Activated CD4-positive, alpha-beta T cell treated with anti-CD3 and anti-CD28 coated beads for 1 hour (primary cell): ENCODE measurements around the gene C2orf76.
A peak's percentile ranks its signal among the peaks of the same experiment; 100 is the strongest.
"Not testable (repeated sequence)": the region's sequence is repeated elsewhere in the genome, so short reads cannot be mapped to it uniquely, and the experiment has no call there.

Source experiments
- DNase-seq: peaks from one replicate; pipeline ENCODE4 v3.0.0-alpha.2; 2020

C2orf76 gene

GRCh38 chr2:119366649-119367471, at the start of gene C2orf76, which contains the start of gene DBI:
Gene C2orf76 (minus strand): TSS chr2:119366834. CDS start chr2:119339959, 26,875 bp downstream.
Gene DBI (plus strand): TSS chr2:119366977. CDS start chr2:119367052, 75 bp downstream.
- DNase-seq, result peak; percentile 85

DNA sequence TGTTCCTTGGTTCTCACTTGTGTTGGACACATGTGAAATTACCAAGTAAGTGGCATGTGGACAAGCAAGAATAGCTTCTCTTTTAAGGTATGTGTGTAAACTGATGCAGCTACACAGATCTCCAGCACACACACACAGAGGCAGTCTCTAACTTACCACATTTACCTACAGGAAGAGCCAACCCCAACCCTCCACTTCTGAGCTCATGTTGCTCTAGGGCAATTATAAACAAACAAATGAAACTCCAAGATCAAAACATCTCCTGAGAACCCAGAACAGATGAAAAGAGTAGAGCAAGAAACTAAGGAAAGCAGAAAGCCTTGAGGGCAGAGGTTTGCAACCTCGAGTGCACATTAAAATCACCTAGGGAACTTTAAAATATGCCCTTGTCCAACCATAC, 49.0 kb upstream of the C2orf76 start:
- no peak for DNase-seq

GRCh38 chr2:119414894-119415293, 48.3 kb upstream of the C2orf76 start:
- no peak for DNase-seq

GRCh38 chr2:119409506-119409905, 42.9 kb upstream of the C2orf76 start:
- no peak for DNase-seq

DNA sequence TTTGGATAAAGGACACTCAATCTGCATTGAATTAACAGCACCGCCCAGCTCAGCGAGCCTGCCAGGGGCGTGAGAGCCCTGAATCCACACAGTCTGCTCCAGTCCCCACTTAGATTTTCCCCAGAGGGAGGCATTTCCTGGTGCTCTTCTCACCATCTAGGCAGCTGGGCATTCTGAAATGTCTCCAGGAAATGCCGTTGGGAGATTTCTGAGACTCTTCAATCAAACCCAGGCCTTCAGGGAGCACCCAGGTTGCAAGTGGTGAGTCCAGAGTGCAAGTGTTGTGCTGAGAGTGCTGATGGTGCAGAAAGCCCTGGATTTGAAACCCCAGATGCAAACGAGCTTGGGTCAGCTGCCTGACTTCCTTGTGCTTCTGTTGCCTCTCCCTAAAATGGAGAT, 41.6 kb upstream of the C2orf76 start:
- no peak for DNase-seq

- DNase-seq, result no peak
These were observed 41.0 kb upstream of the C2orf76 start for GRCh38 chr2:119407430-119408220.

DNA sequence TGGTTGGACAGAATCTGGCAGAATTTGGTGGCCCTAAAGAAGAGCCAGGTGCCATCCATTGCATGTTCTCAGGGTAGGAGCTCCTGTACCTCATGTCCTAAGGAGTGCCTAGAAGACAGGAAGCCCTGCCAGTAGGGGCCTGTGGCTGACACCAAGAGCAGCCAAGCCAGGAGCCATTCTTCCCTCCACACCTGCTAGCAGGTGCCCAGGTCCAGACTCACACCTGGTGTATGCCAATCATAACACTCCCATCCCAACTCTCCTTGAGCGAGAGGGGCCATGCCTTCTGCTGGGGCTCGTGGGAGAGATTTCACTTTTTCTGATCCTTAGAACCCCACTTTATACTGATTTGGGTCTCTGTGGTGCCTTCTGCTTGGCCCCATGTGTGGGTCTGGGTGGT, 38.5 kb upstream of the C2orf76 start:
- no peak for DNase-seq

GRCh38 chr2:119403618-119404017, 37.0 kb upstream of the C2orf76 start:
- DNase-seq, result not testable (repeated sequence)

GRCh38 chr2:119402645-119403560, 36.3 kb upstream of the C2orf76 start:
- DNase-seq, result no peak

GRCh38 chr2:119402106-119402505, 35.5 kb upstream of the C2orf76 start:
- no peak for DNase-seq

GRCh38 chr2:119397196-119397595, 30.6 kb upstream of the C2orf76 start:
- DNase-seq, result no peak

DNA sequence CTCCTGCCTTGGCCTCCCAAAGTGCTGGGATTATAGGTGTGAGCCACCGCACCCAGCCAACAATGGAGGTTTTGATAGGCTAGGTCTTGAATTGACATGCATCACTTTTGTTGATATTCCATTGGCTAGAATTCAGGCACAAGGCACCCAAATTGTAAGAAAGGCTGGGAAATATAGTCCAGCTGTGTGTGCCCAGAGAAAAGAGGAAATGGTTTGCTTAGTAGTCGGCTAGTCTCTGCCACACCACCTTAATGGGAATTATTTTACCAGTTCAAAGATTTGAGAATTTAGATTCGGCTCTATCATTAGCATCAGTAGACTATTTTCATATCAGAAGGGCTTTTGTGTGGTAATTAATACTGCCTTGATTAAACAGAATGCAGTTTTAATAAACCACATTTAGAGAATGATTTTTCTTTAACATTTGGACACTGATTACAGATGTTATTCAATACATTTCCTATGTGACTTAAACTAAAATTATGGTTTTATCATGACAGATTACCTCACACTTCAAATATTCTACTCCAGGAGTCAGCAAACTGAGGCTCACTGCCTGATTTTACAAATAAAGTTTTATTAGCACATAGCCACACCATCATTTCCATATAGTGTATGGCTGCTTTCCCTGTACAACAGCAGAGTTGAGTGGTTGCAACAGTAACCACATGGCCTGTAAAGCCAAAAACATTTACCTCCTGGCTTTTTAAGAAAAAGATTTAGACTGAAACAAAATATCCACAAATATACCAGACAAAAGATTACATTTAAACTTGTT, 27.5 kb upstream of the C2orf76 start:
- no peak for DNase-seq

- DNase-seq, result no peak
These were observed 23.1 kb upstream of the C2orf76 start for GRCh38 chr2:119389615-119390306.

GRCh38 chr2:119387381-119388129, 20.9 kb upstream of the C2orf76 start:
- DNase-seq, result no peak

DNA sequence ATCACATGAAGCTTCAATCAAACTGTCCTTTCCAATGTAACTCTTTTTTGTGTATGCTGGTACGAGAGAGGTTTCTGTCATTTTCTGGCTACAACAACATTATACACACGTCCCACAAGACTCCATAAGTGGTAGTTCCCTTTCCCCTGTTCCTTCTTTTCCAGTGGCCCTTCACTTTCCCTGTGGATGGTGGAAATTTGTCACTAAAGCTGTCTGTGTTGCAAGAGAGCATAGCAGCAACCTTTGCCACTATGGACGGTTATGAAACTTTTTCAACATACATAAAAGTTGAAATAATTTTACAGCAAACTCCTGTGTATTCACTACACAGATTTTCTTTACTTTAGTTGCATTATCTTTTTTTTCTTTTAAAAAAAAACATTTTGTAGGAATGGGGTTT, 18.8 kb upstream of the C2orf76 start:
- no peak for DNase-seq

GRCh38 chr2:119384971-119385370, 18.3 kb upstream of the C2orf76 start:
- DNase-seq, result no peak

DNA sequence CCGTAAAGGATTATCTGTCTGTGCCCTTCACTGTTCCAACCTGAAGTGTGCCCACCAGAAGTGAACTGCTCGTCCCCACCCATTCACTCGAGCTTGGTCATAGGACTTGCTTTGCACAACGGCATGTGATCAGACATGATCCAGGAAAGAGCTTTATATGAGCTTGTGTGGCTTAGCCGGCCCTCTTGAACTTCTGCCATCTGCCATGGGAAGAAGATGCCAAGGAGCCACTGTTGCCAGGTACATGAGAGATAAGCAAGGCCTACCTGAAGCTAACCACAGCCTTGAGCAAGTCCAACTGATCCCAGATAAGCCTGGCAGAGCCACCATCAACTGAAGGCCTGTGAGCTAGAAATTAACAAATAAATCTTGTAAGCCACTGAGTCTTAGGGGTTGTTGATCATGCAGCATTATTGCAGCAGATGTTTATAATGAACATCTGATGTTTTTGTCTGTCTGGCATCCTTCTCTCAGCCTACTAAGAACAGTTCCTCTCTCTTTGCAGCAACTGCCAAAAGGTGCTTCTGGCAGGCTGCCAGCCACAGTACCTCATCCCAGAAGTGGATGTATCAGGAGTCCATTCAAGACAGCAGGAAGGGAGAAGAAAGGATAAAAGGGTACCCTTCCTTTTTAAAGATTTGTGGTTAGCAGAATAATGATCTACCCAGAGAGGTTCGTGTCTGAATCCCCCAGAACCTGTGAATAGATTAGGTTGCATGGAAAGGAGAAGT, 16.9 kb upstream of the C2orf76 start:
- no peak for DNase-seq

DNA sequence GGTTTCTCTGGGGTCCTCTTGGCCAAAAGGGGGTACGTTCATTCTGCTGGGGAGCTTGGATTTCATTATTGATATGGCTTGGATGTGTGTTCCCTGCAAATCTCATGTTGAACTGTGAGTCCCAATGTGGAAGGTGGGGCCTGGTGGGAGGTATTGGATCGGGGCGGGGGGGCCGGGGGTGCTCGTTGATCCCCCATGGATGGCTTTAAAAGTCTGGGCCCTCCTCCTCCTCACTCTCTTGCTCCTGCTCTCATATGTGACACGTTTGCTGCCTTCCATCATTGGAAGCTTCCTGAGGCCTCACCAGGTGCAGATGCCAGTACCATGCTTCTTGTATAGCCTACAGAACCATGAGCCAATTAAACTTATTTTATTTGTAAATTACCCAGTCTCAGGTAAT, 11.9 kb upstream of the C2orf76 start:
- no peak for DNase-seq

DNA sequence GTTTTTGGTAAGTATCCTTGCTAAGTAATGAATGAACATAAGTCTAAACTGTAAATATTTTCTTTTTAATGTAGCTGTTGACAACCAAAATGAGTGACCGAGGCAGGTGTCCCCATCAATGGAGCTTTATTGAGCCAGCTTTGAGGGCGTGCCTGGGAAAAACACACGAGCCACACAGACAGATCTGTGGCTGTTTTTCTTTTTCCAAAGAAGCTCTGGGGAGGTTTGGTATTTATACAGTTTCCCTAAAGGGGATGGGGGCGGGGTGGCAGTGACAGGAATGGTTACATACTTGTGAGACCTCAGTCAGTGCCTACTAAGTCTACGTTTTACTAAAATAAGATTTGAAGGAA, 11.3 kb upstream of the C2orf76 start:
- no peak for DNase-seq
